HG02852 (cell line): ENCODE results near the gene NAA15.
"Not testable (repeated sequence)": the region's sequence is repeated elsewhere in the genome, so short reads cannot be mapped to it uniquely, and the experiment has no call there.

Source experiments
- ATAC-seq: cut with Tn5 transposase; IDR thresholded peaks from one replicate; pipeline ENCODE4 v1.9.1; 2021; ENCODE audit warnings: mild to moderate bottlenecking, moderate library complexity; ENCODE audit not compliant: unreplicated experiment

The NAA15 gene

DNA sequence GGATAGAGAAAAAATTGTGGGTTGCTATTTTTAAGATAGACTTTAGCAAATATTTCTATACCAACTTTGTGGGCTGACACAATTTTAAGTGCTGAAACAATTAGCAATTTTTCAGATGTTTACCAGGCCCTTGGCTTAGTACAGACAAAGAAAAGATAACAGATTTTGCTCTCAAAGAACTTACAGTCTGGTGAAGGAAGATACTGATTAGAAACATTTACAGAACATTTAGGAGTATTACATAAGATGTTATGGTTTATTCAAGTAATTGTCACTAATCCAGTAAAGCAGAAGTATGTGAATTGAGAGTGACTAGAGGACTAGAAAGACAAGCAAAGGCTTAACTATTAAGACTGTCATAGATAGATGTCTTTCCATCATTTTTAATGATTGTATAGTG, 36.3 kb downstream of the NAA15 start:
- no peak for ATAC-seq

DNA sequence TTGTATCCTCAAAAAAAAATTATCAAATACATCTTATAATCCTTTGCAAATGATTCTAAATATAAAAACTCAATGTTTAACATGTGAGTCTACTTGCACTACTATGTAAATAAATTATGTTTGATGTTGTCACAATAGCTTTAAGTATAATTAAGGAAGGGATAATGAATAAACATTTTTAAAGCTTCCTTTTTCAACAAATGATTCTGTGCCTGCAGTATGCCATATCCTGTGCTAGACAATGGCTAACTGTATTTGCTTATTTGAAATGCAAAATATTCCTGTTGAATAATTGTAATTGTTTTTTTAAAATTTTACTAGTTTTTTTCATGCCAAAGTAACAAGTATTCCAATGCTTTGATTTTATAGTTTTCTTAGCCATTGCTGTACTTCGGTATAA, 60.0 kb downstream of the NAA15 start:
- ATAC-seq = no peak

- ATAC-seq = no peak
Observed at GRCh38 chr4:139367421-139368090, 66.3 kb downstream of the NAA15 start.

DNA sequence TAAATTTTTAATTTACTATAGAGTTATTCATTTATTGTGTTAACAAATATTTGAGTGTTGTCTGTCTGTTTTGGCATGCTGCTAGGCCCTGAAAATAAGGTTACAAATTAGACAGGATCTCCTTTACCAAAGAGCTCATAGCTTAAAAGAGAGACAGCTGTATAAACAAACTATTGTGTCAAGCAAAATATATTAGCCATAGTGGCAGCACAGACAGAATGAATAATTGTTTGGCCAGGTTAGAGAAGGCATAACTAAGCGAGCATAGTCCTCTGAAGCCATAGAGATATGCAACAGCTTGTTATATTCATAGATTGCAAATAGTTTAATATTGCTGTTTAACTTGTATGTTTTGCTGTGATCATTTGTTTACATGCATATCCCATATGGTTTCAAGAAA, 67.7 kb downstream of the NAA15 start:
- ATAC-seq = no peak

- ATAC-seq = no peak
Observed at GRCh38 chr4:139374251-139374650, 72.9 kb downstream of the NAA15 start.

GRCh38 chr4:139386421-139386820, 85.1 kb downstream of the NAA15 start:
- no peak for ATAC-seq

DNA sequence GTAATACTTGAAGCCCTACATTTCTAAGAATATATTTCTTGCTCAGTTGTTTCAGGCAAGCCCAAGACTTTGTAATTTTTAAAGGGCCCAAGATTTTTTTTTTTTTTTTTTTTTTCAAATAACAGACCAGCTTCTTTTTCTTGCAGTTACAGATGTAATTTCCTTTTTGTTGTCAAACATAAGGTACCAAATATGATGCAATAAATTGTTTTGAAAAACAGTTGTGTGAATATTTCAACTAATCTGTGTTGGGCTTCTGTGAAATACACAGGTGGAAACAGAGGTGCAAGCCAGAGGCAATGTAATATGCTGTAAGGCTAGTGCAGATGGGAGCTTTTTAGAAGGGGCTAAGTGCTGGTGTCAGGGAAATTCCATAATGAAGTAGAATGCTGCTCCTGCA, 87.8 kb downstream of the NAA15 start:
- ATAC-seq = no peak

- ATAC-seq = no peak
Observed at GRCh38 chr4:139389991-139390390, 88.7 kb downstream of the NAA15 start.

DNA sequence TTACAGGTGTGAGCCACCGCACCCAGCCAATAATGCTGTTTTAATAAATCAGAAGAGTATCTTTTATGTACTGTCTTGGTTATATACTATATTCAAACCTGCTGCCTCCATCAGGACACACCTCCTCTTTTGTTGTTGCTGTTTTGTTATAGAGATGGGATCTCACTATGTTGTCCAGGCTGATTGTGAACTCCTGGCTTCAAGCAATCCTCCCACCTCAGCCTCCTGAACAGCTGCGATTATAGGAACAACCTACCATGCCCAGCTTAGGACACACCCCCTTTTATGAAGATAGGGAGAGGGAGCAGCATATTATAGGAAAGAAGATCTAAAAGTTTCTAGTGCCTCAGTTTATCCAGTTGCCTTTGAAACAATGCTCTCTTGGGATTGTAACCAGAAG, 90.4 kb downstream of the NAA15 start:
- ATAC-seq = no peak

- no peak for ATAC-seq
Observed at GRCh38 chr4:139392797-139393196, 91.5 kb downstream of the NAA15 start.

DNA sequence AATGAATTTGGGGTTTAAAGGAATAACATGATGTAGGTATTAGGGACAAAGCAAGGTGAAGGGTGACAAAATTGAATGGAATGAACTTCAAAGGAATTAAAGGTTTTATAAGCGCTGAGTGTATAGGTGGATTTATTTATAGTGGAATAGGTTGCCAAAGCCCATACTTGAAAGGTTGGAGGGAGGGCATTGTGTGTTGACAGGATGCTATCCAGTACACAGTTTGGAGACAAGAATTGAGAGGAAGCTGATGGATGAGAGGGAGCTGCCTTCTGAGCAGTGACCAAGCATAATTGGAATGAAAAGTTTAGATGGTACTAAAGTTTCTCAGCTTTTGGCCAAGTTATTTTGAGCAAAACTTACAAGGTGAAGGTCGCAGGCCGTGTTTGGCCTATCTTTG, 100.1 kb downstream of the NAA15 start:
- no peak for ATAC-seq

GRCh38 chr4:139402436-139402835, 101.1 kb downstream of the NAA15 start:
- ATAC-seq = no peak

- ATAC-seq = no peak
Observed at GRCh38 chr4:139403462-139403861, 102.2 kb downstream of the NAA15 start.

GRCh38 chr4:139410312-139410711, 109.0 kb downstream of the NAA15 start:
- no peak for ATAC-seq

GRCh38 chr4:139414671-139415210, 113.4 kb downstream of the NAA15 start:
- not testable (repeated sequence) for ATAC-seq

GRCh38 chr4:139416073-139416673, 114.9 kb downstream of the NAA15 start:
- no peak for ATAC-seq

GRCh38 chr4:139419388-139419914, 118.1 kb downstream of the NAA15 start:
- ATAC-seq = peak; percentile 70

DNA sequence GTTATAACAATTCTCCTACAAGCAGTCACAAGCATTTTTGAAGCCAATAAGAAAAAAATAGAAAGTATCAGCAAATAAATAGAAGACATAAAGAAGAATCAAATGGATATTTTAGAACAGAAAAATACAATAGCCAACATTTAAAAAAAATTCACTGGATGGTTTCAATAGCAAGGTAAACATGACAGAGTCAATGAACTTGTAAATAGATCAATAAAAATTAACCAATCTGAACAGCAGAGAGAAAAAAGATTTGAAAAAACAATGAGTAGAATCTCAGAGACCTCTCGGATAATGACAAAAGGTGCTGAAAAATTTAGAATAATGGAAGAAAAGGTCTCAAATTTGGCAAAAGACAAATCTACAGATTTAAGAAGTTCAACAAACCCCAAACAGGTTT, 119.3 kb downstream of the NAA15 start:
- ATAC-seq = no peak

DNA sequence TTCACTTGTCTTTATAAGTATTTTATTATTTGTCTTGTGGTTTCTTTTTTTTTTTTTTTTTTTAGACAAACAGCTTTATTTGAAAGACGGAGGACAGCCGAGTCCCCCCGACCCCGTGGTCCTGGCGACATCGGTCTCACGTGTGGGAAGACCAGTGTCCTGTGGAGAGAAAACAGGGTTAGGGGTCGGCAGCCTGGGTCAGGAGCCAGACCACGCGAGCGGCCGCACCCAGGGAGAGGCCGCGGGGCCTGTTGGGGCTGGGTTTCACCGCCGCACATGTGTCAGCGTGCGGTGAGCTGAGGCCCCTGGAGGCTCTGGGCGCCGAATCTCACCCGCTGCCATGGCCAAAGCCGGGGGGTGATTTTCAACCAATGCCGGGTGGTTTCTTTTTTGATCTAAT, 134.8 kb downstream of the NAA15 start:
- no peak for ATAC-seq

DNA sequence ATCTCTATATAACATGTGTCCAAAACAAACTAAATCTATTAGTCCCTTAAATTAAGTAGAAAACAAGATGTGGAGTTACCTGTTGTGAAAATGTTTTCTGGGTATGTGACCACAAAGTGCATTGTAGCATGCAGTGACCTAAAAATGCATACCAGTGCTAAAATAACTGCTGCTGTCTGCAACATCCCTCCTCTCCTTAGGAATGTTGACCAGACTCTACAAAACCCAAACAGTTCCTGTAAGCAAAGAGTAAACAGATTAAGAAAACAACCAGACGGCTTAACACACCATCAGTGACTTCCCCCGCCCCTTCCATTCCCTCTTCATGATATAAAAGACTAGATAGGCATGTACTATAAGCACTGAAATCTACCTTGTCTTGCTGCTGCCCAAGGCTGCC, 136.8 kb downstream of the NAA15 start:
- ATAC-seq = no peak

DNA sequence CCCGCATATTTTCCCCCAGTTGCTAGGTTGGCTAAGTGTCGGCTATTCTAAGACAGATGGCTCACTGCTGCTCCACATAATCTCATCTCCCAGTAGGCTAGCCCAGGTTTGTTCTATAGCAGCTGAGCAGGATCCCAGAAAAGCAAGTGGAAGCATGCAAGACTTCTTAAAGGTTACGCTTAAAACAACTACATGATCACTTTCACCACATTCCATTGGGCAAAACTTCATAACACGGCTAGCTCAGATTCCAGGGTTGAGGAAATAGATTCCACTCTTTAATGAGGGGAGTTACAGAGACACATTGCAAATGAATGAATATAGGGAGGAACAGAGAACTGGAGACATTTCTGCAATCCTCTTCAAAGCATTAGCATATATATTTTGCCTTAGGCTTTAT, 139.7 kb downstream of the NAA15 start:
- no peak for ATAC-seq

GRCh38 chr4:139443661-139444060, 142.4 kb downstream of the NAA15 start:
- no peak for ATAC-seq
